ENCODE measurements around the gene RIN3. TPM values are rescaled to one million over a fixed set of nuclear protein-coding genes. Genes with fewer than 3 reads are reported as not detected.

RIN3 gene
- total RNA-seq, 1 experiment from 2014 or later, result 2.4 TPM

DNA sequence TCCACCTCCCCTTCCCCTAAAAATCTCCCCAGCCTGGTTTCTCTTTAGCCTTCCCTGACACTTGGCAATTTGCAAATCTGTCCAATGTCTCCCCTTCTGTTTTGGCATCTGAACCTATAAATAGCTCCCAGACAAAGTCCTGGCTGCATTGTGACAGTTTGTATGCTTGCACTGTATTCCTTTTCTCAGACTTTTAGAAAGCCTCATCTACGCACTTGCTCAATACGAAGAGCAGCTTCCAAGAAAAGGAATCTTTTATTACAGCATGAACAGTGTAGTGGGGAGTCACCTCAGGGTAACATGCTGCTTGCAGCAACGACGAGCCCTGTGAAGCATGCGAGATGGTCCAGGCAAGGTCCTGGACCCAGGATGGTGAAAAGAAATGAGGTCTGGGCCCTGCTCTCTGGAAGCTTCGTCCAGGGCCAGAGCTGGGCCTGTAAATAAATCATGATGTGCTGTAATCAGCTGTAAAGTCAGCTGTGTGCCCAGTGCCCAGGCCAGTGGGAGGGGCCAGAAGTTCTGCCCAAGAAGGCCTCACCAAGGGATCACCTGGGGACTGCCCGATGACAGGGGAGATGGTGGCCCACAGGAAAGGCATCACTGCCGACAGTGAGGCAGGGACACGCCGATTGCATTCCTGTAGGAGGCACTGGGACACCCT, 88.3 kb downstream of the RIN3 start:
- POLR2A ChIA-PET (ENCODE audit: low non-redundant PET), result no interaction called here
- Histone ChIP-seq H3K4me3 (ENCODE audit: low read depth, low read length, poor library complexity, severe bottlenecking) (no peak overlapping the region), H3K27me3 (replicated peaks; ENCODE audit: insufficient read depth, low read depth, low read length, poor library complexity) (no peaks in the 10 kb centered on the region), H3K9me3 (ENCODE audit: low read depth, low read length, poor library complexity, severe bottlenecking) (peaks cover 6% of the 10 kb centered on the region), H3K4me1 (ENCODE audit: insufficient read depth, low read length, poor library complexity, severe bottlenecking) (no peaks in the 10 kb centered on the region), H3K27ac (ENCODE audit: low read depth, low read length, poor library complexity, severe bottlenecking) (no peak overlapping the region), H3K36me3 (ENCODE audit: insufficient read depth, low read length, poor library complexity, severe bottlenecking) (no peaks in the 10 kb centered on the region)
- no peak for DNase-seq (ENCODE audit: low spot score)
- TF ChIP-seq EZH2 (IDR thresholded peaks at IDR 0.05; ENCODE audit: borderline replicate concordance, low read depth, low read length, poor library complexity, severe bottlenecking), result no peak
- TF ChIP-seq CTCF (conservative IDR thresholded peaks at IDR 0.05; ENCODE audit: low read depth, low read length), result no peak
- intact Hi-C loops (cut with micrococcal nuclease; ENCODE audit: unreplicated experiment), result no loop called here
- CTCF ChIA-PET, result no interaction called here
- BruUV-seq (replicated peaks), result no TSS peak

DNA sequence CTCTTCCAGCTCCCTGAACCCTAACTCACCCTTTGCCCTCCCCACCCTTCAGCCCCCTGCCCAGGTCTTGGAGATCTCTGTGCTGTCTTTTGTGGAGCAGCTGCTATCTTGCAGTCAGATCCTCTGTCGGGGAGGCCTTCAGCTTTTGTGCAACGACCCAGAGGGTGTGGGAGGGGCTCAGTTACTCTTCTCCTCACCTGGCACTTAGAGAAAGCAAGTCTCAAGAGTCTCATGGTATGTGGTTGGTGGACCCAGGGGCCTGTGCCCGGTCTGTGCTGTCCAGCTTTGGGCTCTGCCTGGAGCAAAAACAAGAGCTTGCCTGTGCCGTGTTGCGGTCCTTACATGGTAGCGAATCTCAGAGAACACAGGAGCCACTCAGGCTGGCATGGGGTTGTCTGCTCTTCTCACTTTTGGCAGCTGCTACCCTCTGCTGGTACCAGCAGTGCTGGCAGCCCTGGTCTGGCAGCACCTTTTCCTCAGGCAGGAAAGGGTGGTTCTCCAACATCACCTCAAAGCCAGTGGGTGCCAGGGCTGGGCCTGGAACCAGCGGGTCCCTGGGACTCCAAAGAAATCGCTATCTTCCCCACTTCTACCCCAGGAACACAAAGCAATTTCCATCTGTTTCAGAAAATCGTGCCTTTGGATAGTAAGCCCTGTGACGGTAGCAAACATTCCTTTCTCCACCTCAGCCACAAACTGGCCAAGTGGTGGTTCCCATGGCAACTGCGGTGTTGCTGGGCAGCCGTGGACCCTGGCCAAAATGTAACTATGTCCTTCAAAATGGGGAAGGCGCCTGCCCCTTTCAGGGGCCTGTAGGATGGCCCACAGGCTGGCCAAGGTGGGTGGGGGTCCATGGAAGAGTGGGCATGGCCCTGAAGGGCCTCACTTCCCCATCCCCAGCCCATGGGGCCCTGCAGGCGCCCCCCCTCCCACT, 90.0 kb downstream of the RIN3 start:
- ChIA-PET POLR2A (ENCODE audit: low non-redundant PET) (no interaction called here), CTCF (no interaction called here)
- Histone ChIP-seq H3K27me3 (replicated peaks; ENCODE audit: insufficient read depth, low read depth, low read length, poor library complexity) (no peaks in the 10 kb centered on the region), H3K36me3 (ENCODE audit: insufficient read depth, low read length, poor library complexity, severe bottlenecking) (no peaks in the 10 kb centered on the region), H3K4me1 (ENCODE audit: insufficient read depth, low read length, poor library complexity, severe bottlenecking) (no peaks in the 10 kb centered on the region), H3K9me3 (ENCODE audit: low read depth, low read length, poor library complexity, severe bottlenecking) (peaks cover 8% of the 10 kb centered on the region), H3K27ac (ENCODE audit: low read depth, low read length, poor library complexity, severe bottlenecking) (no peak overlapping the region), H3K4me3 (ENCODE audit: low read depth, low read length, poor library complexity, severe bottlenecking) (no peak overlapping the region)
- intact Hi-C loops (cut with micrococcal nuclease; ENCODE audit: unreplicated experiment), result no loop called here
- TF ChIP-seq CTCF (conservative IDR thresholded peaks at IDR 0.05; ENCODE audit: low read depth, low read length) (no peak), EZH2 (IDR thresholded peaks at IDR 0.05; ENCODE audit: borderline replicate concordance, low read depth, low read length, poor library complexity, severe bottlenecking) (no peak)
- BruUV-seq (replicated peaks), result no TSS peak
- no peak for DNase-seq (ENCODE audit: low spot score)

DNA sequence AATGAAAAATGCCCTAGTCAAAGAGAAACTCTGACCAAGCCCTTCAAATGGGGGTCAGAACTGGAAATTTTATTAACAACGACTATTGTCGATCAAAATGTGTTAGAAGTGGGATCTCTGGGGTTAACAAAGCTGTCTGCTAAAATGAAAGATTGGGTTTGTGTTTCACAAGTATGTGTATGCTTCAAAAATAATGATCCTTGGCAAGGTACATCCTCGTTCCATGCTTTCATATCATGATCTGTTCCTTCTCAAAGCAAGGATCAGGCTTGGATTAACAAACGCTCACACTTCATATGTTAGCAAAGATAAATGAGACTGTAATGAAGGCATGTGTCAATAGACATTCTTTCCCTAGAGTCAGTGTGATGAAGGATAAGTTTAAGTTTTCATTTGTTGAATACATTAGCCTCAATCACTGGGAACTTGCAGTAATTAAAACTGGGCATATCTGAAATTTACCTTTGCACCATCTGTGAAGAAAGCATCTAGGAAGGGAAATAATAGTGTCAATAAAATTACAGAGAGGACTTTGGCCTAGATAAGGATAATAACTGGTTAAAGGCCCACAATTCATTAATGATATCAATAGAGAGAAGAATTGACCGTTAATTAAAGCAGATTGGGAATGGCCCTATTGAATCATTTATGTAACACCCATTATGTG, 91.8 kb downstream of the RIN3 start:
- Histone ChIP-seq H3K4me1 (ENCODE audit: insufficient read depth, low read length, poor library complexity, severe bottlenecking) (no peaks in the 10 kb centered on the region), H3K9me3 (ENCODE audit: low read depth, low read length, poor library complexity, severe bottlenecking) (peaks cover 8% of the 10 kb centered on the region), H3K36me3 (ENCODE audit: insufficient read depth, low read length, poor library complexity, severe bottlenecking) (no peaks in the 10 kb centered on the region), H3K27me3 (replicated peaks; ENCODE audit: insufficient read depth, low read depth, low read length, poor library complexity) (no peaks in the 10 kb centered on the region), H3K4me3 (ENCODE audit: low read depth, low read length, poor library complexity, severe bottlenecking) (no peak overlapping the region), H3K27ac (ENCODE audit: low read depth, low read length, poor library complexity, severe bottlenecking) (no peak overlapping the region)
- CTCF ChIA-PET, result no interaction called here
- intact Hi-C loops (cut with micrococcal nuclease; ENCODE audit: unreplicated experiment), result no loop called here
- no peak for DNase-seq (ENCODE audit: low spot score)
- TF ChIP-seq EZH2 (IDR thresholded peaks at IDR 0.05; ENCODE audit: borderline replicate concordance, low read depth, low read length, poor library complexity, severe bottlenecking), result no peak
- no peak for TF ChIP-seq CTCF (conservative IDR thresholded peaks at IDR 0.05; ENCODE audit: low read depth, low read length)
- BruUV-seq (replicated peaks), result no TSS peak
- POLR2A ChIA-PET (ENCODE audit: low non-redundant PET), result no interaction called here
